PFSK-1 (cell line): Measurements from ENCODE around the gene HAGH.

Experiments used
- FOXP2 ChIP-seq: optimal IDR thresholded peaks from 2 replicates; pipeline ENCODE3; 2011; ENCODE audit warnings: borderline replicate concordance, control low read depth, inconsistent platforms; ENCODE audit not compliant: insufficient read depth; ENCODE audit errors: extremely low read length, extremely low read depth
- POLR2AphosphoS5 ChIP-seq: IDR thresholded peaks from 2 replicates; pipeline ENCODE4 v1.6.1; 2012; ENCODE audit warnings: low read depth, mild to moderate bottlenecking, control low read depth, low read length, moderate library complexity
- SIN3A ChIP-seq: IDR thresholded peaks from 2 replicates; pipeline ENCODE4 v1.6.1; 2012; ENCODE audit warnings: mild to moderate bottlenecking, low read length, moderate library complexity, borderline replicate concordance; ENCODE audit not compliant: insufficient read depth
- TAF1 ChIP-seq: IDR thresholded peaks from 2 replicates; pipeline ENCODE4 v1.6.1; 2012; ENCODE audit warnings: low read length, control low read depth, borderline replicate concordance; ENCODE audit not compliant: insufficient read depth
- TF ChIP-seq, protein P1 (sequence below), 2 experiments: IDR thresholded peaks; 2 replicates each; pipeline versions ENCODE4 v1.6.1 to v1.8.0; 2011 to 2012; ENCODE audit warnings: low read depth in 2 of 2, low read length in 2 of 2, control low read depth in 1 of 2, inconsistent platforms in 1 of 2, mild to moderate bottlenecking in 1 of 2, moderate library complexity in 1 of 2; ENCODE audit not compliant: insufficient read depth in 1 of 2

The HAGH gene

DNA sequence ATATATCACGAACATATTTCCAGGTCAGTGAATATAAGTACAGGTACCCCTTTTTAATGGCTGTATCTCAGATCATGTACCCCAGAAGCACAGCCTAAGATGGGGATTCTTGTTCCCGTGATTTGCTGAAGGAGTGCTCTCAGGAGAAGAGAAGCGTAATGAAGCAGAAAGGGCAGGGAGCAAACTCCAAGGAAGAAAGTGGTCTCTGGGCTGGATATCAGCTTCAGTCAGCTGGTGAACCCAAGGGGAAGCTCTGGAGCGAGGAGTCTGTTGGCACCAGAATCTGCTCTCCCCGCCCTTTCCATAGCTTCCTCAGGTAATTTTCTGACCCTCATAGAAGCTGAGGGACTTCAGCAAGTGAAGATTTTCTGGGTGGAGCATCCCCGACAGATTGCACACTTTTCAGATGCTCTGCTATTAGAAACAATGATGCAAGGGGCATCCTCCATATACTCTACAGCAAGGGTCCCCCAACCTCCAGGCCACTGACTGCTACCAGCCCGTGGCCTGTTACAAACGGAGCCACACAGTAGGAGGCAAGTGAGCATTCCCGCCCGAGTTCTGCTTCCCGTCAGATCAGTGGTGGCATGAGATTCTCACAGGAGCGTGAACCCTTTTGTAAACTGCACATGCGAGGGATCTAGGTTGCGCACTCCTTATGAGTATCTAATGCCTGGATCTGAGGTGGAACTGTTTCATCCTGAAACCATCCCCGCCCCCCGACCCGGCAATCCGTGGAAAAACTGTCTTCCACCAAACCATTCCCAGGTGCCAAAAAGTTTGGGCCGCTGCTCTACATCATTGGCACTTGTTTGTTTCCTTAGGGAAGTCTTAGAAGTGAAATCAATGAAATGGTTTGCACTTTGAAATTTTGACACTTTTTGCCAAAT lies 4.8 kb upstream of the HAGH start:
- no peak for TF ChIP-seq FOXP2
- TF ChIP-seq, protein P1, sequence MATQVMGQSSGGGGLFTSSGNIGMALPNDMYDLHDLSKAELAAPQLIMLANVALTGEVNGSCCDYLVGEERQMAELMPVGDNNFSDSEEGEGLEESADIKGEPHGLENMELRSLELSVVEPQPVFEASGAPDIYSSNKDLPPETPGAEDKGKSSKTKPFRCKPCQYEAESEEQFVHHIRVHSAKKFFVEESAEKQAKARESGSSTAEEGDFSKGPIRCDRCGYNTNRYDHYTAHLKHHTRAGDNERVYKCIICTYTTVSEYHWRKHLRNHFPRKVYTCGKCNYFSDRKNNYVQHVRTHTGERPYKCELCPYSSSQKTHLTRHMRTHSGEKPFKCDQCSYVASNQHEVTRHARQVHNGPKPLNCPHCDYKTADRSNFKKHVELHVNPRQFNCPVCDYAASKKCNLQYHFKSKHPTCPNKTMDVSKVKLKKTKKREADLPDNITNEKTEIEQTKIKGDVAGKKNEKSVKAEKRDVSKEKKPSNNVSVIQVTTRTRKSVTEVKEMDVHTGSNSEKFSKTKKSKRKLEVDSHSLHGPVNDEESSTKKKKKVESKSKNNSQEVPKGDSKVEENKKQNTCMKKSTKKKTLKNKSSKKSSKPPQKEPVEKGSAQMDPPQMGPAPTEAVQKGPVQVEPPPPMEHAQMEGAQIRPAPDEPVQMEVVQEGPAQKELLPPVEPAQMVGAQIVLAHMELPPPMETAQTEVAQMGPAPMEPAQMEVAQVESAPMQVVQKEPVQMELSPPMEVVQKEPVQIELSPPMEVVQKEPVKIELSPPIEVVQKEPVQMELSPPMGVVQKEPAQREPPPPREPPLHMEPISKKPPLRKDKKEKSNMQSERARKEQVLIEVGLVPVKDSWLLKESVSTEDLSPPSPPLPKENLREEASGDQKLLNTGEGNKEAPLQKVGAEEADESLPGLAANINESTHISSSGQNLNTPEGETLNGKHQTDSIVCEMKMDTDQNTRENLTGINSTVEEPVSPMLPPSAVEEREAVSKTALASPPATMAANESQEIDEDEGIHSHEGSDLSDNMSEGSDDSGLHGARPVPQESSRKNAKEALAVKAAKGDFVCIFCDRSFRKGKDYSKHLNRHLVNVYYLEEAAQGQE (IDR thresholded peaks at IDR 0.05; ENCODE audit: insufficient read depth in 1 of 2, low read depth in 2 of 2, low read length in 2 of 2) = no peak
- TF ChIP-seq POLR2AphosphoS5 = no peak
- TF ChIP-seq TAF1 = no peak
- no peak for TF ChIP-seq SIN3A

DNA sequence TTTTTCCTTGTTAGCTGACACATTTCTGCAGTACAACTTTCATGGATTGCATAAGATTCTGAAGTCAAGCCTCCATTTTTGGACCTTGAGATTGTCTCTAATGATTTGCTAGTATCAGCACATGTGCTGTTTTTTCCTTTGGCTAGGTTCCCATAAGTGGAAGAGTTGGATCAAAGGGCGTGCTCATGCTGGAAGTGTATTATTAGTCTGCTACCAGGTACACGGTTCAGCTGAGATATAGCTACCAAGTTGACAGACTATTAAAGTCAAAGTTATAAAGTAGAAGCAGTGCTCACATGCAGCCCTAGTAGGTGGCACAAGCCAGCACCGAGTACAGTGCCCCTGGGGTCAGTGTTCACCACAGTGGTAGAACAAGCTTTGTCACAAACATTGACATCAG lies 3.6 kb upstream of the HAGH start:
- no peak for TF ChIP-seq POLR2AphosphoS5
- TF ChIP-seq TAF1 = no peak
- no peak for TF ChIP-seq FOXP2
- TF ChIP-seq SIN3A = no peak
- TF ChIP-seq, protein P1 (IDR thresholded peaks at IDR 0.05; ENCODE audit: insufficient read depth in 1 of 2, low read depth in 2 of 2, low read length in 2 of 2) = no peak

DNA sequence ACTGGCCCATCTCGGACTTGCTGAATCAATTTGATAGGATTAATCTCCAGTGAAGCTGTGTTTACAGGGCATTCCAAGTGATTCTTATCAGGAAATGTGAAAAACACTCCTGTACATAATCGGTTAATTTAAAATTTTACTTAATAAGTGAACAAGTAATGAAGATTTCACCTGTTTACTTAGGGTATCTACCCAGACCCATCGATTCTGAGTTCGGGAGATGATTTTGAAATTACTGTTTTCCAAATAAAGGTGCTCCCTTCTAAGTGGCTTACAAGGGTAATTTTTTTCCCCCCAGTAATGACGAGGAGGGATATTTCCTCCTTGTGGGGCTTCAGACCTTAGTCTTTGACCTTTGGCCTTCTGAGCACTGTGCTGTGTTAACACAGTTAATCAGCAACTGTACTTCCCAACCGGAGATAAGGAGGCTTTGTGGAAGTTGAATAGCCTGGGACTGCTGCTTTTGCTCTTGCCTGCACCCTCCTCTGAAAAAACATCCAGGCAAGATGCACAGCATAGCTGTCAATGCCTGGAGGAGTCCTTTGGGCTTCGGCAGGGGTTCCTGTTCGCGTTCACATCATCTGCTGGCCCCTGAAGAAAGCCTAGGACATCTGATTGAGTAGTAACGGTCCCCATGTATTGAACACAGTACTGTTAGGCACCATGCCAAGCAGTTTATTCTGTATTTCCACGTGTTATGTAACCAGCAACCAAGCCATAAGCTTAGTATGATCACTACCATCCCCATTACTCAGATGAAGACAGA lies 2.2 kb upstream of the HAGH start:
- TF ChIP-seq POLR2AphosphoS5 (no peak), FOXP2 (no peak), SIN3A (no peak), TAF1 (no peak)
- TF ChIP-seq, protein P1 (IDR thresholded peaks at IDR 0.05; ENCODE audit: insufficient read depth in 1 of 2, low read depth in 2 of 2, low read length in 2 of 2) = no peak

DNA sequence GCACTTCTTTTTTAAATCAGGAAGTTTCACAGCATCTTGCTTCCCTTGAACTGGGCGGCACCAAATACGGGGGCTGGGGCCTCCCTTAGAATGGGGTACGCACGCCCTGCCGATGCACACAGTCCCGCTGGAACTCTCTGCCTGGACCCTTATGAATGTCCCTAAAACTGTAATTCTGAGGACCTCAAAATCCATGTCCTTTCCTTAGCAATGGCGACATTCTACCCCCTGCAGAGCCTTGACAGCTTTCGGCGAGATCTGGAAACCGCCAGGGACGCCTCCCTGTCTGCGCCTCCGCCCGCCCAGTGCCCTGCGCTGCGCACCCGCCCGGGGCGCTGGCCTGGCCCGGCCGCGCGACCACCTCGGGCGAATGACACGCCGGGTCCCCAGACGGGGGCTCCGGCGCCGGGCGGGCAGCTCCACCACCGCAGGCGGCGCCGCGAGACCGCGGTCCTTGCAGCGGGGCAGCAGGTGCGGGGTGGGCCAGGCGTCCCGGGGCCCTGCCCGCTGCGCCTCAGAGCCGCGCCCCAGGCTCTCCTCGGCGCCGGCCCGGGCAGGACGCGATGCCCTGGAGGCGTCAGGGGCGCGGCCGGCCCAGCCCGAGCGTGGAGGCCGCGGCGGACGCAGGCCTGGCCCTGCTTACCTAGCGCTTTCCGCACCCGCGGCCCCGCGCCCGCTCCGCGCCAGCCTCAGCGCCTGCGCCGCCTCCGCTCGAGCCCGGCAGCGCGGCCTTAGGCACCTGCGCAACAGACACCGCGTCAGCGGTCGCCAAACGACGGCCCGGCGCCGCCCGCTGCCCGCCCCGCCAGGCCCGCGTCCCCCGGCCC lies 548 bp downstream of the HAGH start:
- TF ChIP-seq TAF1 = no peak
- TF ChIP-seq, protein P1 (IDR thresholded peaks at IDR 0.05; ENCODE audit: insufficient read depth in 1 of 2, low read depth in 2 of 2, low read length in 2 of 2) = no peak
- TF ChIP-seq SIN3A = no peak
